ENCODE measurements around the gene ZNF474.

DNA sequence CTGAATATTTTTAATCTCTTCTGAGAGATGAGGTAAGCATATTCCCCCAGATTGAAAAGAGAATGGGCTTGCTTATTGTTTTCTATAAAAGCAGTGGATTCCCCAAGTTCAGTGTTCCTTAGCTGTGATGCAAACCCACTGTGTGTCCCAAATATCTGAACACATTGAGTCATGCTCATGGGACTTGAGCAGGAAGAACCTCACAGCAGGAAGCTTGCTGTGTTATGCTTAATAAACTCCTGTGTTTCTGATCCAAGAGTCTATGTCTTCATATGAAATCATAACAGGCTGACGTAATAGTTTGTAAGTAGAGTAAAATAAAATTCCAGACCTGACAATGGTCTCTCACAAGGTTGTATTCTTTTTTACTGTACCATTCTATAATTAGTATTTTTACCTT is 26.5 kb upstream of the ZNF474 start:
- TF ChIP-seq, protein P1, sequence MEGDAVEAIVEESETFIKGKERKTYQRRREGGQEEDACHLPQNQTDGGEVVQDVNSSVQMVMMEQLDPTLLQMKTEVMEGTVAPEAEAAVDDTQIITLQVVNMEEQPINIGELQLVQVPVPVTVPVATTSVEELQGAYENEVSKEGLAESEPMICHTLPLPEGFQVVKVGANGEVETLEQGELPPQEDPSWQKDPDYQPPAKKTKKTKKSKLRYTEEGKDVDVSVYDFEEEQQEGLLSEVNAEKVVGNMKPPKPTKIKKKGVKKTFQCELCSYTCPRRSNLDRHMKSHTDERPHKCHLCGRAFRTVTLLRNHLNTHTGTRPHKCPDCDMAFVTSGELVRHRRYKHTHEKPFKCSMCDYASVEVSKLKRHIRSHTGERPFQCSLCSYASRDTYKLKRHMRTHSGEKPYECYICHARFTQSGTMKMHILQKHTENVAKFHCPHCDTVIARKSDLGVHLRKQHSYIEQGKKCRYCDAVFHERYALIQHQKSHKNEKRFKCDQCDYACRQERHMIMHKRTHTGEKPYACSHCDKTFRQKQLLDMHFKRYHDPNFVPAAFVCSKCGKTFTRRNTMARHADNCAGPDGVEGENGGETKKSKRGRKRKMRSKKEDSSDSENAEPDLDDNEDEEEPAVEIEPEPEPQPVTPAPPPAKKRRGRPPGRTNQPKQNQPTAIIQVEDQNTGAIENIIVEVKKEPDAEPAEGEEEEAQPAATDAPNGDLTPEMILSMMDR (IDR thresholded peaks at IDR 0.05; ENCODE audit: insufficient read depth, low read length), result no peak
- TF ChIP-seq, protein P2, sequence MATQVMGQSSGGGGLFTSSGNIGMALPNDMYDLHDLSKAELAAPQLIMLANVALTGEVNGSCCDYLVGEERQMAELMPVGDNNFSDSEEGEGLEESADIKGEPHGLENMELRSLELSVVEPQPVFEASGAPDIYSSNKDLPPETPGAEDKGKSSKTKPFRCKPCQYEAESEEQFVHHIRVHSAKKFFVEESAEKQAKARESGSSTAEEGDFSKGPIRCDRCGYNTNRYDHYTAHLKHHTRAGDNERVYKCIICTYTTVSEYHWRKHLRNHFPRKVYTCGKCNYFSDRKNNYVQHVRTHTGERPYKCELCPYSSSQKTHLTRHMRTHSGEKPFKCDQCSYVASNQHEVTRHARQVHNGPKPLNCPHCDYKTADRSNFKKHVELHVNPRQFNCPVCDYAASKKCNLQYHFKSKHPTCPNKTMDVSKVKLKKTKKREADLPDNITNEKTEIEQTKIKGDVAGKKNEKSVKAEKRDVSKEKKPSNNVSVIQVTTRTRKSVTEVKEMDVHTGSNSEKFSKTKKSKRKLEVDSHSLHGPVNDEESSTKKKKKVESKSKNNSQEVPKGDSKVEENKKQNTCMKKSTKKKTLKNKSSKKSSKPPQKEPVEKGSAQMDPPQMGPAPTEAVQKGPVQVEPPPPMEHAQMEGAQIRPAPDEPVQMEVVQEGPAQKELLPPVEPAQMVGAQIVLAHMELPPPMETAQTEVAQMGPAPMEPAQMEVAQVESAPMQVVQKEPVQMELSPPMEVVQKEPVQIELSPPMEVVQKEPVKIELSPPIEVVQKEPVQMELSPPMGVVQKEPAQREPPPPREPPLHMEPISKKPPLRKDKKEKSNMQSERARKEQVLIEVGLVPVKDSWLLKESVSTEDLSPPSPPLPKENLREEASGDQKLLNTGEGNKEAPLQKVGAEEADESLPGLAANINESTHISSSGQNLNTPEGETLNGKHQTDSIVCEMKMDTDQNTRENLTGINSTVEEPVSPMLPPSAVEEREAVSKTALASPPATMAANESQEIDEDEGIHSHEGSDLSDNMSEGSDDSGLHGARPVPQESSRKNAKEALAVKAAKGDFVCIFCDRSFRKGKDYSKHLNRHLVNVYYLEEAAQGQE (IDR thresholded peaks at IDR 0.05; ENCODE audit: insufficient replicate concordance, low read depth), result no peak
- TF ChIP-seq POLR2AphosphoS5 (IDR thresholded peaks at IDR 0.05; ENCODE audit: low read depth), result no peak
